Neuronal stem cell (in vitro differentiated cells): Measurements from ENCODE around the gene EYS.

Experiments
- DNase-seq: peaks from one replicate; pipeline ENCODE4 v3.0.0-alpha.2; 2013; ENCODE audit warnings: low spot score
- H2AFZ ChIP-seq: one replicate; pipeline ENCODE4 v1.6.1; 2013; ENCODE audit warnings: mild to moderate bottlenecking, low read length, inconsistent platforms
- H2AK5ac ChIP-seq: 2 replicates; pipeline ENCODE4 v1.6.1; 2013; ENCODE audit warnings: low read depth, mild to moderate bottlenecking, inconsistent platforms, low read length, moderate library complexity, mixed read lengths
- H2BK120ac ChIP-seq: 2 replicates; pipeline ENCODE4 v1.6.1; 2013; ENCODE audit warnings: low read depth, mild to moderate bottlenecking, inconsistent platforms, low read length, moderate library complexity, mixed read lengths
- H2BK12ac ChIP-seq: one replicate; pipeline ENCODE4 v1.6.1; 2013; ENCODE audit warnings: low read length, inconsistent platforms
- H2BK15ac ChIP-seq: 2 replicates; pipeline ENCODE4 v1.6.1; 2013; ENCODE audit warnings: mild to moderate bottlenecking, low read length, inconsistent platforms, mixed read lengths
- H2BK5ac ChIP-seq: one replicate; pipeline ENCODE4 v1.6.1; 2013; ENCODE audit warnings: inconsistent platforms, mild to moderate bottlenecking, low read length, moderate library complexity
- H3K14ac ChIP-seq: one replicate; pipeline ENCODE4 v1.6.1; 2013; ENCODE audit warnings: low read length, inconsistent platforms
- H3K18ac ChIP-seq: 2 replicates; pipeline ENCODE4 v1.6.1; 2013; ENCODE audit warnings: low read length, inconsistent platforms
- H3K23ac ChIP-seq: 2 replicates; pipeline ENCODE4 v1.6.1; 2013; ENCODE audit warnings: low read depth, mild to moderate bottlenecking, mixed read lengths, low read length, inconsistent platforms; ENCODE audit not compliant: poor library complexity
- H3K27ac ChIP-seq: replicated peaks from 3 replicates; pipeline ENCODE4 v1.5.1; 2013; ENCODE audit warnings: low read length, inconsistent platforms
- H3K27me3 ChIP-seq, 3 experiments: 2 replicates each; pipeline ENCODE4 v1.6.1; 2013; ENCODE audit warnings: low read length in 3 of 3, mild to moderate bottlenecking in 2 of 3, inconsistent platforms in 1 of 3, low read depth in 1 of 3, mixed read lengths in 1 of 3, moderate library complexity in 1 of 3; ENCODE audit not compliant: control insufficient read depth in 3 of 3, insufficient read depth in 3 of 3
- H3K36me3 ChIP-seq, 2 donors: replicated peaks in 1 of 2; 2 replicates each; pipeline ENCODE4 v1.6.1; 2013; ENCODE audit warnings: low read length in 2 of 2; ENCODE audit not compliant: control insufficient read depth in 2 of 2, insufficient read depth in 2 of 2
- H3K4ac ChIP-seq: 2 replicates; pipeline ENCODE4 v1.6.1; 2013; ENCODE audit warnings: inconsistent platforms, mild to moderate bottlenecking, low read length, moderate library complexity
- H3K4me1 ChIP-seq, 2 donors: 1 replicate in 1 of 2; 2 replicates in 1 of 2; pipeline ENCODE4 v1.6.1; 2013; ENCODE audit warnings: low read length in 2 of 2, low read depth in 1 of 2; ENCODE audit not compliant: control insufficient read depth in 2 of 2, insufficient read depth in 1 of 2
- H3K4me2 ChIP-seq: one replicate; pipeline ENCODE4 v1.6.1; 2013; ENCODE audit warnings: mild to moderate bottlenecking, low read length, inconsistent platforms; ENCODE audit not compliant: insufficient read depth, poor library complexity, severe bottlenecking
- H3K4me3 ChIP-seq, 2 donors: 2 replicates each; pipeline ENCODE4 v1.5.1; 2013; ENCODE audit warnings: low read length in 2 of 2, mild to moderate bottlenecking in 2 of 2, inconsistent platforms in 1 of 2, moderate library complexity in 1 of 2
- H3K79me1 ChIP-seq: one replicate; pipeline ENCODE4 v1.6.1; 2013; ENCODE audit warnings: low read depth, mild to moderate bottlenecking, inconsistent platforms, low read length, moderate library complexity
- H3K9ac ChIP-seq: one replicate; pipeline ENCODE4 v1.6.1; 2013; ENCODE audit warnings: mild to moderate bottlenecking, low read depth, low read length, inconsistent platforms; ENCODE audit not compliant: poor library complexity
- H3K9me3 ChIP-seq, 2 donors: replicated peaks in 1 of 2; 2 replicates each; pipeline versions ENCODE3 to v1.6.1; 2013; ENCODE audit warnings: low read length in 2 of 2, mild to moderate bottlenecking in 2 of 2, inconsistent platforms in 1 of 2, low read depth in 1 of 2, mixed read lengths in 1 of 2, moderate library complexity in 1 of 2; ENCODE audit not compliant: control insufficient read depth in 2 of 2, insufficient read depth in 1 of 2
- H4K8ac ChIP-seq: one replicate; pipeline ENCODE4 v1.6.1; 2013; ENCODE audit warnings: low read depth, mild to moderate bottlenecking, inconsistent platforms, low read length, moderate library complexity
- H4K91ac ChIP-seq: one replicate; pipeline ENCODE4 v1.6.1; 2013; ENCODE audit warnings: low read length, low read depth, mild to moderate bottlenecking, inconsistent platforms; ENCODE audit not compliant: poor library complexity
- WGBS, 2 donors: extraction: QIAGEN DNeasy Blood & Tissue Kit; methylation state at CpG; one replicate each; pipeline ENCODE4 v1.1.7; 2013; ENCODE audit warnings: missing lambda C conversion rate in 2 of 2, mixed read lengths in 1 of 2; ENCODE audit not compliant: insufficient read length in 2 of 2, insufficient replicate concordance in 1 of 2; ENCODE audit errors: extremely low coverage in 2 of 2; 5-methylcytosine and 5-hydroxymethylcytosine counted together

The EYS gene

DNA sequence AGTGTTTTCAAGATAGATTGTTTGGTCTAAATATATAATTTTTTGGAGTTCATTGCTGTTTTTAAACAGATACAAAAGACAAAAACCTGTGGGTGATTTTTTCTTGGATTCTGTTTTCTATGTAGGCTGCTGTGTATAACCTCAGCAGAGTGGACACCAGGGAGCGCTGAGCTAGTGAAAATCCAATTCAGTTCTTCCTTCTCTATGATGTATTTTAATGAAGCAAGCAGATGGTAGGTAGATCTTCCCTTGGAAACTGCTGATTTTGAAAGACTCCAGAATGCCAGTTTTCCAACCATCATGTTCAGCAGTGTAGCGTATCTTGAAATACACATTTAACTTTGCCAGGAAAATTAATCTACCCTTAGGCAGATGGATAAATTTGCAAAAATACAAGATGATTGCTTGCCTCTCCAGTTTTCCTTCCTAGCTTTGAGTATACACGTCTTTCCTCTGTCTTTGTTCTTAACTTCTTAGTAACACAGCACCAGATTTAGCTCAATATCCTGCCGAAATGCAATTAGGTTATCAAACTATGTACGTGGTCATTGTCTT is 1893.4 kb downstream of the EYS start:
- no peak for DNase-seq
- H3K4me2 ChIP-seq = no peak overlapping the region
- no peaks in the 10 kb centered on the region for H3K27me3 ChIP-seq
- H3K4me3 ChIP-seq = no peak overlapping the region
- no peak overlapping the region for H3K14ac ChIP-seq
- H2BK15ac ChIP-seq = no peak overlapping the region
- H4K8ac ChIP-seq = no peak overlapping the region
- H3K18ac ChIP-seq = no peak overlapping the region
- no peak overlapping the region for H2AFZ ChIP-seq
- WGBS, 2 donors = no CpG with 5 or more reads among the region's 5 CpGs
- H3K9me3 ChIP-seq = no peaks in the 10 kb centered on the region
- H2BK5ac ChIP-seq = no peak overlapping the region
- no peak overlapping the region for H2BK120ac ChIP-seq
- H3K4me1 ChIP-seq = peaks cover 0 to 4% of the 10 kb centered on the region in 2 donors
- no peak overlapping the region for H3K9ac ChIP-seq
- no peak overlapping the region for H2AK5ac ChIP-seq
- H4K91ac ChIP-seq = no peak overlapping the region
- no peak overlapping the region for H3K23ac ChIP-seq
- H3K27ac ChIP-seq = no peak overlapping the region
- H3K79me1 ChIP-seq = no peaks in the 10 kb centered on the region
- no peak overlapping the region for H2BK12ac ChIP-seq
- no peak overlapping the region for H3K4ac ChIP-seq
- no peaks in the 10 kb centered on the region for H3K36me3 ChIP-seq

DNA sequence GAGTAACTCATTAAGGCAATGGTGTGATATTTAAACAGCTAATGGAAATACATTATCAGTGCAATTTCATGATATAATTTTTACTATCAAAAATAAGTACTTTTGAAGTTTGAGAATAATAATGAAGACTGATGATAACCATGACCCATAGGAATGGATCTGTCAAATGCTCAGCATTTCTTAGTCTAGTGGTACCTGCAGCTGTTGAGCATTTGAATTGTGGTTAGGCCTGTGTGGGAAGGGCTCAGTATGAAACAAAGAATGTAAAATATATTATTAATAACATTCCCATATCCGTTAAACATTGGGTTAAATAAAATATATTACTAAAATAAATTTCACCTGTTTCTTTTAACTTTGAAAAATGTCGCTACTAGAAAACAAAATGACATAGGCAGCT is 1898.5 kb downstream of the EYS start:
- Histone ChIP-seq H3K9ac (no peak overlapping the region), H3K4me3 (no peak overlapping the region), H4K91ac (no peak overlapping the region), H3K14ac (no peak overlapping the region), H3K27ac (no peak overlapping the region), H3K4me1 (no peaks in the 10 kb centered on the region), H2BK5ac (no peak overlapping the region), H3K9me3 (no peaks in the 10 kb centered on the region), H2AFZ (no peak overlapping the region), H2BK12ac (no peak overlapping the region), H2BK15ac (no peak overlapping the region), H3K79me1 (peaks cover 2% of the 10 kb centered on the region), H4K8ac (no peak overlapping the region), H2BK120ac (no peak overlapping the region), H2AK5ac (no peak overlapping the region), H3K27me3 (no peaks in the 10 kb centered on the region), H3K4ac (no peak overlapping the region), H3K4me2 (no peak overlapping the region), H3K23ac (no peak overlapping the region), H3K36me3 (no peaks in the 10 kb centered on the region), H3K18ac (no peak overlapping the region)
- no CpG with 5 or more reads among the region's 2 CpGs for WGBS, 2 donors
- no peak for DNase-seq

DNA sequence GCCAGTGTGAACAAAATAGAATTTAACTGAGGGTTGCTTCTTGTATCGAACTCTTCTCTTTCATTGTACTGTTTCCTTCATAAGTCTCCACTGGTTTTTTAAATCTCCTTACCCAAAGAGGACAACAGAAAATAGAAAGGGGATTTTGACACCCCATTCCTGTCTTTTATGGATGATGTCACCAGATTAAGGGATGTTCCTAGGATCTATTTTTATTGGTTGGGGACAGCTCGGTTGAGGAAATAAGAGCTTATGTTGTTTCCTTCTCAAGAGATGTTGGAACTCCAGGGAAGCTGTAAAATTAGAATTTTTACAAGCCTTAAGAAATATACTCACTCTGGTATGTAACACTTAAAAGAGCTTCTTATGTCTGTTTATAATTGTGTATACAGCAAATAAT is 1900.0 kb downstream of the EYS start:
- no peak overlapping the region for H3K4me3 ChIP-seq
- H2AFZ ChIP-seq = no peak overlapping the region

DNA sequence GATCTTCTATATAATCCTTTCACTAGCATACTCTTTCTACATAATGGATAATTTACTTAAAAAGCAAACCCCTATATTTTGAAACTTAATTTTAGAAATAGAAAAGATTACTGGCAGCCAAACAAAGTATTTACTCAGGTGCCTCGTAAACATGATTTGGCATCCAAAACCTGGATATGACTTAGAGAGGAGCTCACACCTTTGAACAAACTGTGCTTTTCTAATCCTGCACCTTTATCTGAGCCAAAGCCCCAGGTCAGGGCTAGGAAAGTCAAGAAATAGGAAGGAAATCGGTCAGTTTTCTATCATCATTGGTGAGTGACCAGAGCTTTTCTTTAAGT is 1900.5 kb downstream of the EYS start:
- Histone ChIP-seq H2AFZ (no peak overlapping the region), H3K36me3 (no peaks in the 10 kb centered on the region), H3K27ac (no peak overlapping the region), H3K4me1 (no peaks in the 10 kb centered on the region), H2BK12ac (no peak overlapping the region), H2AK5ac (no peak overlapping the region), H3K18ac (no peak overlapping the region), H3K4ac (no peak overlapping the region), H2BK120ac (no peak overlapping the region), H3K79me1 (peaks cover 2% of the 10 kb centered on the region), H3K14ac (no peak overlapping the region), H3K27me3 (no peaks in the 10 kb centered on the region), H3K23ac (no peak overlapping the region), H2BK5ac (no peak overlapping the region), H2BK15ac (no peak overlapping the region), H4K91ac (no peak overlapping the region), H3K4me2 (no peak overlapping the region), H3K9ac (no peak overlapping the region), H3K9me3 (no peaks in the 10 kb centered on the region), H4K8ac (no peak overlapping the region), H3K4me3 (no peak overlapping the region)
- DNase-seq = no peak
- no CpG with 5 or more reads among the region's 2 CpGs for WGBS, 2 donors

More for the DNA sequence above, 1900.0 kb downstream of the EYS start:
- no peak overlapping the region for H3K23ac ChIP-seq
- H3K27me3 ChIP-seq = no peaks in the 10 kb centered on the region
- no peak overlapping the region for H3K14ac ChIP-seq
- H3K79me1 ChIP-seq = peaks cover 2% of the 10 kb centered on the region
- no peak overlapping the region for H2BK120ac ChIP-seq
- H2BK15ac ChIP-seq = no peak overlapping the region
- no CpG with 5 or more reads among the region's 2 CpGs for WGBS, 2 donors
- no peak overlapping the region for H4K91ac ChIP-seq
- no peaks in the 10 kb centered on the region for H3K4me1 ChIP-seq
- no peaks in the 10 kb centered on the region for H3K9me3 ChIP-seq
- no peak overlapping the region for H3K9ac ChIP-seq
- H2AK5ac ChIP-seq = no peak overlapping the region
- no peak overlapping the region for H4K8ac ChIP-seq
- no peak overlapping the region for H3K18ac ChIP-seq
- no peak overlapping the region for H3K27ac ChIP-seq
- H3K4me2 ChIP-seq = no peak overlapping the region
- DNase-seq = no peak
- no peaks in the 10 kb centered on the region for H3K36me3 ChIP-seq
- no peak overlapping the region for H3K4ac ChIP-seq
- no peak overlapping the region for H2BK5ac ChIP-seq
- no peak overlapping the region for H2BK12ac ChIP-seq
